HEK293 (cell line): ENCODE data around the gene HPX.

ENCODE experiments used
- CTCF ChIA-PET: fragments of 350-600 bp; formaldehyde crosslinking; extraction: SDS; loops from one replicate; lab custom pipeline; 2021; ENCODE audit warnings: antibody characterized with exemption; lab: Yijun Ruan, JAX
- POLR2A ChIA-PET: fragments of 300-600 bp; formaldehyde crosslinking; extraction: SDS; loops from one replicate; lab custom pipeline; 2020; ENCODE audit warnings: antibody characterized with exemption, inconsistent platforms; lab: Yijun Ruan, JAX
- H3K27ac ChIP-seq: fragments of 200-500 bp; sonication (Bioruptor generic); 2 replicates; pipeline ENCODE4 v1.5.1; 2014; ENCODE audit warnings: low read depth, low read length, control low read depth, inconsistent platforms; ENCODE audit errors: extremely low read depth
- H3K36me3 ChIP-seq, 2 experiments: fragments of 200-500 bp in 1 of 2; sonication (Bioruptor generic) in 1 of 2; 1 replicate in 1 of 2; 2 replicates in 1 of 2; pipeline ENCODE4 v1.5.1; 2014 to 2017; ENCODE audit warnings: inconsistent platforms in 2 of 2, low read length in 2 of 2; ENCODE audit not compliant: control insufficient read depth in 2 of 2, insufficient read depth in 1 of 2
- H3K4me1 ChIP-seq: fragments of 200-500 bp; sonication (Bioruptor generic); 2 replicates; pipeline ENCODE4 v1.5.1; 2014; ENCODE audit warnings: mild to moderate bottlenecking, low read length, inconsistent platforms; ENCODE audit not compliant: control insufficient read depth, insufficient read depth
- H3K4me3 ChIP-seq: 2 replicates; pipeline ENCODE4 v1.5.1; 2011; ENCODE audit warnings: low read depth, mild to moderate bottlenecking, control low read depth, low read length, moderate library complexity
- H3K9me3 ChIP-seq: fragments of 200-500 bp; sonication (Bioruptor generic); 2 replicates; pipeline ENCODE4 v1.5.1; 2014; ENCODE audit warnings: low read depth, low read length, inconsistent platforms; ENCODE audit not compliant: control insufficient read depth, insufficient read depth
- ATF2 ChIP-seq: fragments of 450-650 bp; formaldehyde crosslinking; IDR thresholded peaks from 2 replicates; pipeline ENCODE4 v1.5.1; 2016; ENCODE audit warnings: missing biosample characterization, missing genetic modification characterization, low read depth
- BCL11A ChIP-seq: fragments of 450-650 bp; formaldehyde crosslinking; IDR thresholded peaks from 2 replicates; pipeline ENCODE4 v1.5.1; 2016; ENCODE audit warnings: low read depth, missing biosample characterization, missing genetic modification characterization
- INSM2 ChIP-seq: fragments of 450-650 bp; formaldehyde crosslinking; IDR thresholded peaks from 2 replicates; pipeline ENCODE4 v1.5.1; 2016; ENCODE audit warnings: missing biosample characterization, missing genetic modification characterization
- KLF10 ChIP-seq: fragments of 450-650 bp; IDR thresholded peaks from 2 replicates; pipeline ENCODE4 v1.5.1; 2018; ENCODE audit warnings: missing biosample characterization, mild to moderate bottlenecking, missing genetic modification characterization
- KLF8 ChIP-seq: fragments of 450-650 bp; formaldehyde crosslinking; IDR thresholded peaks from 2 replicates; pipeline ENCODE4 v1.5.1; 2016; ENCODE audit warnings: missing biosample characterization, missing genetic modification characterization
- MZF1 ChIP-seq: fragments of 450-650 bp; formaldehyde crosslinking; IDR thresholded peaks from 2 replicates; pipeline ENCODE4 v1.5.1; 2017; ENCODE audit warnings: missing biosample characterization, missing genetic modification characterization, borderline replicate concordance
- PRDM1 ChIP-seq: fragments of 450-650 bp; formaldehyde crosslinking; IDR thresholded peaks from 2 replicates; pipeline ENCODE4; 2016; ENCODE audit warnings: missing biosample characterization, missing genetic modification characterization
- SCRT1 ChIP-seq: fragments of 450-650 bp; formaldehyde crosslinking; IDR thresholded peaks from 2 replicates; pipeline ENCODE4 v1.5.1; 2016; ENCODE audit warnings: missing biosample characterization, missing genetic modification characterization, borderline replicate concordance
- YY1 ChIP-seq: fragments of 450-650 bp; formaldehyde crosslinking; IDR thresholded peaks from 2 replicates; pipeline ENCODE4 v1.5.1; 2018; ENCODE audit warnings: missing biosample characterization, missing genetic modification characterization
- ZBTB17 ChIP-seq: fragments of 450-650 bp; formaldehyde crosslinking; IDR thresholded peaks from 2 replicates; pipeline ENCODE4 v1.5.1; 2016; ENCODE audit warnings: missing biosample characterization, missing genetic modification characterization
- ZBTB48 ChIP-seq: fragments of 450-650 bp; formaldehyde crosslinking; IDR thresholded peaks from 2 replicates; pipeline ENCODE4 v1.5.1; 2016; ENCODE audit warnings: missing biosample characterization, missing genetic modification characterization
- ZBTB6 ChIP-seq: fragments of 450-650 bp; formaldehyde crosslinking; IDR thresholded peaks from 2 replicates; pipeline ENCODE4 v1.5.1; 2017; ENCODE audit warnings: missing biosample characterization, missing genetic modification characterization
- ZNF132 ChIP-seq: fragments of 450-650 bp; formaldehyde crosslinking; IDR thresholded peaks from 2 replicates; pipeline ENCODE4 v1.5.1; 2017; ENCODE audit warnings: missing biosample characterization, missing genetic modification characterization, borderline replicate concordance
- ZNF146 ChIP-seq: fragments of 450-650 bp; formaldehyde crosslinking; IDR thresholded peaks from 2 replicates; pipeline ENCODE4 v1.5.1; 2016; ENCODE audit warnings: missing biosample characterization, missing genetic modification characterization
- ZNF157 ChIP-seq: fragments of 450-650 bp; formaldehyde crosslinking; IDR thresholded peaks from 2 replicates; pipeline ENCODE4 v1.5.1; 2016; ENCODE audit warnings: missing biosample characterization, missing genetic modification characterization
- ZNF174 ChIP-seq: fragments of 450-650 bp; formaldehyde crosslinking; IDR thresholded peaks from 2 replicates; pipeline ENCODE4 v1.5.0; 2017; ENCODE audit warnings: missing biosample characterization, mild to moderate bottlenecking, missing genetic modification characterization
- ZNF2 ChIP-seq: fragments of 450-650 bp; formaldehyde crosslinking; IDR thresholded peaks from 2 replicates; pipeline ENCODE4 v1.5.1; 2016; ENCODE audit warnings: missing biosample characterization, missing genetic modification characterization
- ZNF221 ChIP-seq: fragments of 450-650 bp; formaldehyde crosslinking; IDR thresholded peaks from 2 replicates; pipeline ENCODE4 v1.5.1; 2017; ENCODE audit warnings: missing biosample characterization, missing genetic modification characterization, borderline replicate concordance
- ZNF416 ChIP-seq: fragments of 450-650 bp; formaldehyde crosslinking; IDR thresholded peaks from 2 replicates; pipeline ENCODE4 v1.5.1; 2016; ENCODE audit warnings: missing biosample characterization, missing genetic modification characterization
- ZNF433 ChIP-seq: fragments of 450-650 bp; formaldehyde crosslinking; IDR thresholded peaks from 2 replicates; pipeline ENCODE4 v1.5.1; 2016; ENCODE audit warnings: missing biosample characterization, missing genetic modification characterization, low read depth
- ZNF449 ChIP-seq: fragments of 450-650 bp; formaldehyde crosslinking; IDR thresholded peaks from 2 replicates; pipeline ENCODE4 v1.5.1; 2017; ENCODE audit warnings: missing biosample characterization, mild to moderate bottlenecking, missing genetic modification characterization, moderate library complexity
- ZNF501 ChIP-seq: fragments of 450-650 bp; formaldehyde crosslinking; IDR thresholded peaks from 2 replicates; pipeline ENCODE4 v1.5.1; 2016; ENCODE audit warnings: missing biosample characterization, missing genetic modification characterization
- ZNF514 ChIP-seq: fragments of 450-650 bp; formaldehyde crosslinking; IDR thresholded peaks from 2 replicates; pipeline ENCODE4 v1.5.1; 2016; ENCODE audit warnings: missing biosample characterization, missing genetic modification characterization
- ZNF529 ChIP-seq: fragments of 450-650 bp; formaldehyde crosslinking; IDR thresholded peaks from 2 replicates; pipeline ENCODE4 v1.5.1; 2017; ENCODE audit warnings: missing genetic modification characterization, missing biosample characterization; ENCODE audit not compliant: insufficient replicate concordance
- ZNF624 ChIP-seq: fragments of 450-650 bp; formaldehyde crosslinking; IDR thresholded peaks from 2 replicates; pipeline ENCODE4 v1.5.1; 2017; ENCODE audit warnings: missing biosample characterization, missing genetic modification characterization
- ZNF658 ChIP-seq: fragments of 450-650 bp; formaldehyde crosslinking; IDR thresholded peaks from 2 replicates; pipeline ENCODE4; 2016; ENCODE audit warnings: missing biosample characterization, missing genetic modification characterization
- ZNF692 ChIP-seq: fragments of 450-650 bp; formaldehyde crosslinking; IDR thresholded peaks from 2 replicates; pipeline ENCODE4 v1.5.1; 2016; ENCODE audit warnings: missing biosample characterization, missing genetic modification characterization
- ZNF777 ChIP-seq: fragments of 450-650 bp; formaldehyde crosslinking; IDR thresholded peaks from 2 replicates; pipeline ENCODE4 v1.5.1; 2017; ENCODE audit warnings: missing biosample characterization, missing genetic modification characterization, borderline replicate concordance
- ZNF785 ChIP-seq: fragments of 450-650 bp; formaldehyde crosslinking; IDR thresholded peaks from 2 replicates; pipeline ENCODE4 v1.5.1; 2016; ENCODE audit warnings: missing biosample characterization, missing genetic modification characterization

Gene HPX

GRCh38 chr11:6486938-6487337 is 46.2 kb upstream of the HPX start:
- no peak overlapping the region for H3K4me3 ChIP-seq
- TF ChIP-seq ZNF624 (tag by site-specific recombination) (no peak), BCL11A (no peak), ZNF146 (tag by site-specific recombination) (no peak), MZF1 (no peak), ZNF2 (tag by site-specific recombination) (no peak), ZNF433 (no peak), ZNF658 (tag by site-specific recombination) (no peak), ZNF785 (tag by site-specific recombination) (no peak), ZBTB48 (tag by site-specific recombination) (no peak), ATF2 (tag by site-specific recombination) (no peak), ZNF514 (tag by site-specific recombination) (no peak), YY1 (tag by site-specific recombination) (no peak), PRDM1 (tag by site-specific recombination) (no peak), ZNF221 (tag by site-specific recombination) (no peak), ZNF449 (tag by site-specific recombination) (no peak), ZNF501 (tag by site-specific recombination) (no peak)
- peaks cover 3 to 89% of the 10 kb centered on the region in 2 experiments; a peak in 2 of 3 replicates for H3K36me3 ChIP-seq
- POLR2A ChIA-PET: no interaction called here
- no peak overlapping the region for H3K27ac ChIP-seq
- H3K4me1 ChIP-seq: no peaks in the 10 kb centered on the region
- no peaks in the 10 kb centered on the region for H3K9me3 ChIP-seq
- CTCF ChIA-PET: interaction anchor here (0.7 to 1.3 kb wide), 4 partner anchors 19 to 182 kb away, joined by 3 to 6 read pairs (median 5); no protein-coding TSS in a partner anchor

- ChIA-PET CTCF (interaction anchor here (0.6 to 1.5 kb wide), 6 partner anchors 19 to 129 kb away, joined by 3 to 8 read pairs (median 5); no protein-coding TSS in a partner anchor), POLR2A (no interaction called here)
- Histone ChIP-seq H3K27ac (no peak overlapping the region), H3K36me3 (peaks cover 3 to 83% of the 10 kb centered on the region in 2 experiments; a peak in 2 of 3 replicates), H3K4me1 (no peaks in the 10 kb centered on the region), H3K4me3 (no peak overlapping the region), H3K9me3 (no peaks in the 10 kb centered on the region)
- no peak for TF ChIP-seq ZNF157
- TF ChIP-seq ZNF174 (tag by site-specific recombination): no peak
- no peak for TF ChIP-seq ZNF416 (tag by site-specific recombination)
- TF ChIP-seq INSM2 (tag by site-specific recombination): no peak
- TF ChIP-seq ZNF692 (tag by site-specific recombination): no peak
- no peak for TF ChIP-seq ZNF132 (tag by site-specific recombination)
- no peak for TF ChIP-seq ZNF529
- TF ChIP-seq ZBTB17 (tag by site-specific recombination): no peak
- no peak for TF ChIP-seq KLF10 (tag by site-specific recombination)
- TF ChIP-seq ZBTB6 (tag by site-specific recombination): no peak
- no peak for TF ChIP-seq ZNF777 (tag by site-specific recombination)
- TF ChIP-seq SCRT1 (tag by site-specific recombination): no peak
- no peak for TF ChIP-seq KLF8
- no peak for TF ChIP-seq ZNF433
These were observed 45.5 kb upstream of the HPX start for GRCh38 chr11:6486256-6486655.
